Neutrophil (primary cell): ENCODE data around the gene BCAN.

Experiments used
- H3K27ac ChIP-seq: fragments of 200-600 bp; sonication (generic); 2 replicates; pipeline ENCODE4 v1.5.1; 2016; ENCODE audit warnings: mild to moderate bottlenecking, moderate library complexity
- H3K27me3 ChIP-seq: fragments of 200-600 bp; sonication (generic); 2 replicates; pipeline ENCODE4 v1.6.0; 2016; ENCODE audit warnings: mild to moderate bottlenecking
- H3K36me3 ChIP-seq: fragments of 200-600 bp; sonication (generic); 2 replicates; pipeline ENCODE4 v1.5.1; 2017
- H3K4me1 ChIP-seq, 2 experiments: fragments of 200-600 bp in 1 of 2; sonication (generic) in 1 of 2; 1 replicate in 1 of 2; 2 replicates in 1 of 2; pipeline versions ENCODE4 v1.5.1 to v1.6.1; 2013 to 2016; ENCODE audit warnings: low read depth in 1 of 2, low read length in 1 of 2, mild to moderate bottlenecking in 1 of 2, moderate library complexity in 1 of 2; ENCODE audit not compliant: control insufficient read depth in 1 of 2, insufficient read depth in 1 of 2
- H3K4me3 ChIP-seq, 2 experiments: fragments of 200-600 bp in 1 of 2; sonication (generic) in 1 of 2; 1 replicate in 1 of 2; 2 replicates in 1 of 2; pipeline ENCODE4 v1.5.1; 2013 to 2016; ENCODE audit warnings: low read depth in 1 of 2, low read length in 1 of 2, mild to moderate bottlenecking in 1 of 2, moderate library complexity in 1 of 2
- H3K9me3 ChIP-seq: fragments of 200-600 bp; sonication (generic); 2 replicates; pipeline ENCODE4 v1.5.1; 2016
- TF ChIP-seq, protein P1 (sequence below): fragments of 200-600 bp; sonication (generic); IDR thresholded peaks from 2 replicates; pipeline ENCODE4 v1.5.1; 2016; ENCODE audit warnings: antibody characterized with exemption

BCAN gene

DNA sequence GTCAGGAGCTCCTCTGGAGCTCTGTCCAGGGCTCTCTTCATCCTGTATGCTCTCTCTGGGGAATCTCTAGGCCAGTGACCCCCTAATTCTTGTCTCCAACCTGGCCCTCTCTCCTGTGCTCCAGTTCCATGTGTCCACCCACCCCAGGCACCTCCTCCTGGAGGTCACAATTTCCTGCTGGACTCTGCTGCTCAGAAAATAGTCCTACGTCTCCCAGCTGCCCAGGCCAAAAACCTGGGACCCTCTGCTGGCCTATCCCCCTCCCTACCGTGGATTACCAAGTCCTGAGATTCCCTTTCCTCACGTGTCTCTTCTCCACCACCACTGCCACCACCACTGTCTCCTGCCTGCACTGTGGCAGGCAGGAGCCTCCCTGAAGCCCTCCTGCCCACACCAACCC is 23.6 kb downstream of the BCAN start:
- Histone ChIP-seq H3K27ac (no peak overlapping the region), H3K27me3 (peaks cover 83% of the 10 kb centered on the region), H3K9me3 (no peaks in the 10 kb centered on the region), H3K36me3 (no peaks in the 10 kb centered on the region), H3K4me3 (no peak overlapping the region), H3K4me1 (peaks cover 12 to 13% of the 10 kb centered on the region in 2 experiments)
- TF ChIP-seq, protein P1, sequence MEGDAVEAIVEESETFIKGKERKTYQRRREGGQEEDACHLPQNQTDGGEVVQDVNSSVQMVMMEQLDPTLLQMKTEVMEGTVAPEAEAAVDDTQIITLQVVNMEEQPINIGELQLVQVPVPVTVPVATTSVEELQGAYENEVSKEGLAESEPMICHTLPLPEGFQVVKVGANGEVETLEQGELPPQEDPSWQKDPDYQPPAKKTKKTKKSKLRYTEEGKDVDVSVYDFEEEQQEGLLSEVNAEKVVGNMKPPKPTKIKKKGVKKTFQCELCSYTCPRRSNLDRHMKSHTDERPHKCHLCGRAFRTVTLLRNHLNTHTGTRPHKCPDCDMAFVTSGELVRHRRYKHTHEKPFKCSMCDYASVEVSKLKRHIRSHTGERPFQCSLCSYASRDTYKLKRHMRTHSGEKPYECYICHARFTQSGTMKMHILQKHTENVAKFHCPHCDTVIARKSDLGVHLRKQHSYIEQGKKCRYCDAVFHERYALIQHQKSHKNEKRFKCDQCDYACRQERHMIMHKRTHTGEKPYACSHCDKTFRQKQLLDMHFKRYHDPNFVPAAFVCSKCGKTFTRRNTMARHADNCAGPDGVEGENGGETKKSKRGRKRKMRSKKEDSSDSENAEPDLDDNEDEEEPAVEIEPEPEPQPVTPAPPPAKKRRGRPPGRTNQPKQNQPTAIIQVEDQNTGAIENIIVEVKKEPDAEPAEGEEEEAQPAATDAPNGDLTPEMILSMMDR: no peak

DNA sequence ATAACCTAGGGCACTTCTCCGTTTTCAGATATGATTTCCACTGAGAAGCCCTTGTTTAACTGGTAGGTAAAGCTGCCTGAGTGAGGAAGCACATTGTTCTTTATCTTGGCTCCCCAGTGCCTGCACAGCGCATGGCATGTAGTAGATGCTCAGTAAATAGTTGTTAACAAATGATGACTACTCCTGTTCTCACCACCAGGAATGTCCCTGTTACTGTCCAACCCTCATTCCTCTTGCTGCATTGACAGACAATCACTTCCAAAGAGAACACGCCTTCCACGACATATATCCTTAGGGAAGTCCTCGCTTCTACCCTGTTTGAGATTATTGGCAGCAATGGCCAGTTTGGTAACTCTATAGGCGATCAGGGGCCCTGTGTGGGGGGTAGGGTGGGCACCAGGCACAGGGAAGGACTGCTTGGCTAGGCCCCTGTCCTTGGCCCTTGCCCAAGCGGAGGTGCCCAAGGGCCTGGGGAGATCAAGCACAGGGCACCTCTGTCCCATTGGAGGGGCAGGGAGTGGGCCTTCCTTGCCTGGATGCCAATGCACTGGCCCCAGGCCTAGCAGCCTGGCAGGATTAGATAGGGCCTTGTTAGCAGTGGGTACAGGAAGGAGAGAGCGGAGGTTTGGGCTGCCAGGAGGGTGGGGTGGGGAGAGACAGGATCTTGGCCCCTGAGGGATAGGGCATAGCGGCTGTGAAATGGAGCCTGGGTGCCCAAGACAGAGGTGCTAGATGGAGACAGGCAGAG is 25.1 kb downstream of the BCAN start:
- no peak overlapping the region for H3K27ac ChIP-seq
- H3K27me3 ChIP-seq: peaks cover 82% of the 10 kb centered on the region
- no peaks in the 10 kb centered on the region for H3K36me3 ChIP-seq
- no peaks in the 10 kb centered on the region for H3K9me3 ChIP-seq
- no peak overlapping the region for H3K4me3 ChIP-seq
- TF ChIP-seq, protein P1: no peak
- H3K4me1 ChIP-seq: peaks cover under 1 to 3% of the 10 kb centered on the region in 2 experiments

DNA sequence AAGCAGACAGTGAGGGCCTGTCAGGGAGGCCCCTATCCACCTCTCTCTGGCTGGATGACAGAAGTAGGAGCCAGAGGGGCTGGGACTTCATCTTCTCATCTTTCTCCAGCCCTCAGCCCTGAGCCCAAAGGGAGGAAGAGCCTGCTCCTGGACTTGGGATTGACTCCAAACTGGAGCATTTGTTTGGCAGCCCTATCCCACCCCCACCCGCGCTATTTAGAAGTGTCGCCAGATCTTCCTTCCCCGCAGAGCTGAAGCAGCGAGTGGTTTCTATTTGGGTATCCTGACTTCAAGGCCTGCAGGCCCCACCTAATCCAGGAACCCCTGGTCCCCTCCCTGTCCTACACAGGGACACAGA is 25.7 kb downstream of the BCAN start:
- Histone ChIP-seq H3K4me3 (no peak overlapping the region), H3K4me1 (no peaks in the 10 kb centered on the region), H3K27me3 (peaks cover 82% of the 10 kb centered on the region), H3K36me3 (no peaks in the 10 kb centered on the region), H3K27ac (no peak overlapping the region), H3K9me3 (no peaks in the 10 kb centered on the region)
- TF ChIP-seq, protein P1: no peak

DNA sequence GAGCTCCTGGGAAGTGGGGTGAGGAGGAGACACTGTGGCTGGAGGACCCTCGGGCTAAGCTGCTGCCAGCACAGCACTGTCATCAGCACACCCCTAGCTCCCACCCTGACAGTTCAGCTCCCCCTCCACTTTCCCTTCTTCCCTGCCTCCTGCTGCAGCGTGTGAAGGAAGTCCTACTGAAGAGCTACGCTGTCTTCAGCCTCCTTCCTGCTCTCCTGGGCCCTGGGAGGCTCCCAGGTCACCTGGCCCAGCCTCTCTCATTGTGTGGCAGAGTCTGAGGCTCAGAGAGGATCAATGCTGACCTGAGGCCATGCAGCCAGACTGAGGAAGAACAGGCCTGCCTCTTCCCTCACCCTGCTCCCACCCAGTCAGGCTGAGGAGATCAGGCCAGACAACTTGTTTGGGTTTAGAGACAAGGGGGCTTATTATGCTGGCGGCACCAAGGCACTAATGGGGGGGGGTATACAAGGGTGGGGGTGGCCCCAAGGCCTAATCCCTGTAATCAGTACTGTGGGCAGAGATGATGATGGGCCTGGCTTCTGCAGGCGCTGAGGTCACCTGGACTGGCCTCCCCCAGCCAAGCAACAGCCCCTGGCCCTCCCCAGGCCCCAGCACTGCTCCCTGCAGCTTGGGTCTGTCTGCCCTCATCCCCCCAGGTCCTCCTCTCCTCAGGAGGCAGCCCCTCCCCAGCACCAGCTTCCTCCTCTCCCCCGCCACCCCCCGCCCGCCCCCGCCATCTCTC is 26.2 kb downstream of the BCAN start:
- peaks cover 82% of the 10 kb centered on the region for H3K27me3 ChIP-seq
- H3K4me3 ChIP-seq: no peak overlapping the region
- no peaks in the 10 kb centered on the region for H3K4me1 ChIP-seq
- no peak overlapping the region for H3K27ac ChIP-seq
- H3K9me3 ChIP-seq: no peaks in the 10 kb centered on the region
- TF ChIP-seq, protein P1: no peak
- H3K36me3 ChIP-seq: no peaks in the 10 kb centered on the region

DNA sequence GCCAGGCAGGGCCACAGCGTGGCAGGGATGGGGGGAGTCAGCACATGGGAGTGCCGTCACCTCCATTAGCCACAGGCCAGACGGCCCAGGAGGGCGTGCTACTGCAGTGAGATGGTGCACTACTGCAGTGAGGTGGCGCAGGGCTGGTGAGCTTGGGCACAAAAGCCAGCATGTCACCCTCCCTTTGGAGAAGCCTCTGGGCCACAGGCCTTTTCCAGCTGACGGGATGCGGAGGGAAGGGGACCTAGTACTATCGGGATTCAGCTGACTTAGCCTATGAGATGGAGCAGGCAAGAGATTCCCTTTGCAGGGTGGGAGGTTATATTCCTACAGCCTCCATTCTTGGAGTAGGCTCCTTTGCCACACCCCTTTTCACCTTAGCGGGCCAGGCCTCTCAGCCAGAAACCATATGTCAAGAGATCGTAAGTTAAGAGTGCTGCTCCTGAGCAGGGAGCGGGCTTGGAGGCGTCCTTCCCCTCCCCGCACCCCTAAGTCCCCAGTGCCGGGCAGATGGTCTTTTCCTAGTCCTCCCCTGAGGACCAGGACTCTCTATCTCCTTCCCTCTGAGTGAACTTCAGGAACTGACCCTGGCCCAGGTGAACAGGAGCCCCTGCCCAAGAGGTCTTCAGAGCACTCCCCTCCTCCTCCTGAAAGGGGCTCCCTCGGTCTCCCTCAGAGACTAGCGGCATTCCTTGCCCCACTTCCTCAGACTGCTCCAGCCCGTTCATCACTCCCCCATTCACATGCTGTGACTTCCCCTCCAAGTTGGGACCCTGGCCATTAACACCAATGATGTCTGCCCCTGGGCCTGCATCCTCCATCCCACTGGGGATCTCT is 27.1 kb downstream of the BCAN start:
- Histone ChIP-seq H3K27ac (no peak overlapping the region), H3K9me3 (no peaks in the 10 kb centered on the region), H3K36me3 (no peaks in the 10 kb centered on the region), H3K4me1 (no peaks in the 10 kb centered on the region), H3K4me3 (no peak overlapping the region), H3K27me3 (peaks cover 82% of the 10 kb centered on the region)
- TF ChIP-seq, protein P1: no peak
